ENCODE results near the gene INPP4A.

The INPP4A gene

GRCh38 chr2:98496750-98497493 is 52.3 kb downstream of the INPP4A start:
- ATAC-seq (ENCODE audit: low read depth) = no peak
- Mint-ChIP-seq H3K9me3 (peaks cover 6% of the 10 kb centered on the region), H3K4me1 (peaks cover 5% of the 10 kb centered on the region), H3K36me3 (peaks cover 25% of the 10 kb centered on the region), H3K4me3 (no peak overlapping the region), H3K27me3 (no peaks in the 10 kb centered on the region), H3K27ac (no peak overlapping the region)
- no peak for DNase-seq (ENCODE audit: low spot score in 2 of 2)

- no peak for ATAC-seq (ENCODE audit: low read depth)
- Mint-ChIP-seq H3K9me3 (peaks cover 6% of the 10 kb centered on the region), H3K27me3 (no peaks in the 10 kb centered on the region), H3K36me3 (peaks cover 24% of the 10 kb centered on the region), H3K4me1 (peaks cover 8% of the 10 kb centered on the region), H3K4me3 (no peak overlapping the region), H3K27ac (no peak overlapping the region)
- DNase-seq (ENCODE audit: low spot score in 2 of 2) = no peak
These were observed 54.2 kb downstream of the INPP4A start for GRCh38 chr2:98498703-98499440.

GRCh38 chr2:98500561-98500960 is 55.9 kb downstream of the INPP4A start:
- Mint-ChIP-seq H3K4me3 (no peak overlapping the region), H3K9me3 (peaks cover 6% of the 10 kb centered on the region), H3K27ac (no peak overlapping the region), H3K36me3 (peaks cover 20% of the 10 kb centered on the region), H3K27me3 (no peaks in the 10 kb centered on the region), H3K4me1 (peaks cover 11% of the 10 kb centered on the region)
- DNase-seq (ENCODE audit: low spot score in 2 of 2) (no peak), ATAC-seq (ENCODE audit: low read depth) (no peak)

- Mint-ChIP-seq H3K27me3 (no peaks in the 10 kb centered on the region), H3K27ac (no peak overlapping the region), H3K36me3 (peaks cover 19% of the 10 kb centered on the region), H3K4me1 (peaks cover 15% of the 10 kb centered on the region), H3K4me3 (no peak overlapping the region), H3K9me3 (peaks cover 6% of the 10 kb centered on the region)
- DNase-seq (ENCODE audit: low spot score in 2 of 2) (no peak), ATAC-seq (ENCODE audit: low read depth) (no peak)
These were observed 56.6 kb downstream of the INPP4A start for GRCh38 chr2:98501223-98501622.

GRCh38 chr2:98501876-98502275 is 57.2 kb downstream of the INPP4A start:
- no peaks in the 10 kb centered on the region for H3K27me3 Mint-ChIP-seq
- no peak overlapping the region for H3K4me3 Mint-ChIP-seq
- no peaks in the 10 kb centered on the region for H3K9me3 Mint-ChIP-seq
- H3K36me3 Mint-ChIP-seq = peaks cover 16% of the 10 kb centered on the region
- DNase-seq (ENCODE audit: low spot score in 2 of 2) (no peak), ATAC-seq (ENCODE audit: low read depth) (no peak)
- no peak overlapping the region for H3K27ac Mint-ChIP-seq
- H3K4me1 Mint-ChIP-seq = peaks cover 14% of the 10 kb centered on the region

GRCh38 chr2:98502556-98503335 is 58.1 kb downstream of the INPP4A start:
- ATAC-seq (ENCODE audit: low read depth) (no peak), DNase-seq (ENCODE audit: low spot score in 2 of 2) (no peak)
- Mint-ChIP-seq H3K4me1 (peaks cover 21% of the 10 kb centered on the region), H3K27me3 (no peaks in the 10 kb centered on the region), H3K9me3 (no peaks in the 10 kb centered on the region), H3K4me3 (no peak overlapping the region), H3K36me3 (peaks cover 13% of the 10 kb centered on the region), H3K27ac (no peak overlapping the region)

- Mint-ChIP-seq H3K9me3 (no peaks in the 10 kb centered on the region), H3K4me1 (peaks cover 28% of the 10 kb centered on the region), H3K36me3 (peaks cover 5% of the 10 kb centered on the region), H3K27ac (no peak overlapping the region), H3K4me3 (no peak overlapping the region), H3K27me3 (no peaks in the 10 kb centered on the region)
- ATAC-seq (ENCODE audit: low read depth) (no peak), DNase-seq (ENCODE audit: low spot score in 2 of 2) (no peak)
These were observed 58.9 kb downstream of the INPP4A start for GRCh38 chr2:98503481-98504105.

- H3K27ac Mint-ChIP-seq = no peak overlapping the region
- H3K27me3 Mint-ChIP-seq = no peaks in the 10 kb centered on the region
- H3K4me3 Mint-ChIP-seq = no peak overlapping the region
- H3K9me3 Mint-ChIP-seq = no peaks in the 10 kb centered on the region
- no peak for ATAC-seq (ENCODE audit: low read depth)
- H3K36me3 Mint-ChIP-seq = peaks cover 3% of the 10 kb centered on the region
- H3K4me1 Mint-ChIP-seq = peaks cover 30% of the 10 kb centered on the region
- DNase-seq (ENCODE audit: low spot score in 2 of 2) = no peak
These were observed 59.9 kb downstream of the INPP4A start for GRCh38 chr2:98504381-98505109.

- DNase-seq (ENCODE audit: low spot score in 2 of 2) (no peak), ATAC-seq (ENCODE audit: low read depth) (no peak)
- Mint-ChIP-seq H3K36me3 (peaks cover 3% of the 10 kb centered on the region), H3K9me3 (no peaks in the 10 kb centered on the region), H3K4me1 (peaks cover 33% of the 10 kb centered on the region), H3K27me3 (no peaks in the 10 kb centered on the region), H3K4me3 (no peak overlapping the region), H3K27ac (no peak overlapping the region)
These were observed 60.7 kb downstream of the INPP4A start for GRCh38 chr2:98505311-98505808.

GRCh38 chr2:98505971-98506664 is 61.5 kb downstream of the INPP4A start:
- Mint-ChIP-seq H3K27ac (peak overlapping the region; percentile 12), H3K9me3 (no peaks in the 10 kb centered on the region), H3K27me3 (no peaks in the 10 kb centered on the region), H3K36me3 (peaks cover 3% of the 10 kb centered on the region), H3K4me1 (peaks cover 33% of the 10 kb centered on the region), H3K4me3 (no peak overlapping the region)
- DNase-seq (ENCODE audit: low spot score in 2 of 2) = no peak
- ATAC-seq (ENCODE audit: low read depth) = no peak

- H3K27ac Mint-ChIP-seq = peak overlapping the region; percentile 12
- H3K4me3 Mint-ChIP-seq = no peak overlapping the region
- H3K36me3 Mint-ChIP-seq = peaks cover 3% of the 10 kb centered on the region
These were observed 62.2 kb downstream of the INPP4A start for GRCh38 chr2:98506881-98507280.

GRCh38 chr2:98507461-98507860 is 62.8 kb downstream of the INPP4A start:
- H3K27me3 Mint-ChIP-seq = no peaks in the 10 kb centered on the region
- H3K9me3 Mint-ChIP-seq = no peaks in the 10 kb centered on the region
- peaks cover 3% of the 10 kb centered on the region for H3K36me3 Mint-ChIP-seq
- ATAC-seq (ENCODE audit: low read depth) = no peak
- peaks cover 33% of the 10 kb centered on the region for H3K4me1 Mint-ChIP-seq
- no peak overlapping the region for H3K4me3 Mint-ChIP-seq
- no peak overlapping the region for H3K27ac Mint-ChIP-seq
- DNase-seq (ENCODE audit: low spot score in 2 of 2) = no peak

More at GRCh38 chr2:98506881-98507280, 62.2 kb downstream of the INPP4A start:
- no peaks in the 10 kb centered on the region for H3K9me3 Mint-ChIP-seq
- DNase-seq (ENCODE audit: low spot score in 2 of 2) = no peak
- peaks cover 33% of the 10 kb centered on the region for H3K4me1 Mint-ChIP-seq
- H3K27me3 Mint-ChIP-seq = no peaks in the 10 kb centered on the region
- ATAC-seq (ENCODE audit: low read depth) = no peak
